NCI-H2081 treated with DMSO at 0.1 percent for 48 hours (cell line): ENCODE results near the gene UQCRC1.
A peak's percentile ranks its signal among the peaks of the same experiment; 100 is the strongest.

Experiments used
- DNase-seq: peaks from one replicate; lab custom pipeline; 2025; lab: John Stamatoyannopoulos, UW

UQCRC1 gene

GRCh38 chr3:48633256-48633655, 23.8 kb upstream of the UQCRC1 start:
- no peak for DNase-seq

- DNase-seq: no peak
Measured at GRCh38 chr3:48631516-48632448, 22.3 kb upstream of the UQCRC1 start.

- no peak for DNase-seq
Measured at GRCh38 chr3:48630833-48631232, 21.4 kb upstream of the UQCRC1 start.

GRCh38 chr3:48630407-48630806, 21.0 kb upstream of the UQCRC1 start:
- no peak for DNase-seq

- no peak for DNase-seq
Measured at GRCh38 chr3:48629894-48630293, 20.4 kb upstream of the UQCRC1 start.

GRCh38 chr3:48628277-48629017, 19.0 kb upstream of the UQCRC1 start:
- no peak for DNase-seq

- DNase-seq: no peak
Measured at GRCh38 chr3:48625600-48625999, 16.2 kb upstream of the UQCRC1 start.

- no peak for DNase-seq
Measured at GRCh38 chr3:48624767-48625166, 15.3 kb upstream of the UQCRC1 start.

GRCh38 chr3:48623851-48624547, 14.6 kb upstream of the UQCRC1 start:
- peak; percentile 79 for DNase-seq

GRCh38 chr3:48621461-48621869, 12.0 kb upstream of the UQCRC1 start, which contains the start of gene TMEM89:
TMEM89 (minus strand) TSS chr3:48621769; CDS start chr3:48621756, 13 bp downstream.
- DNase-seq: no peak

GRCh38 chr3:48619541-48620524, 10.4 kb upstream of the UQCRC1 start:
- no peak for DNase-seq

- DNase-seq: no peak
Measured at GRCh38 chr3:48617559-48617958, 8.1 kb upstream of the UQCRC1 start.

GRCh38 chr3:48614044-48614443, 4.6 kb upstream of the UQCRC1 start:
- DNase-seq: no peak

GRCh38 chr3:48612309-48612708, 2.9 kb upstream of the UQCRC1 start:
- DNase-seq: no peak

GRCh38 chr3:48607519-48607918, 1.9 kb downstream of the UQCRC1 start:
- no peak for DNase-seq

- DNase-seq: no peak
Measured at GRCh38 chr3:48601622-48601994, 7.8 kb downstream of the UQCRC1 start.

GRCh38 chr3:48600711-48601621, 8.5 kb downstream of the UQCRC1 start:
- DNase-seq: no peak

- DNase-seq: no peak
Measured at GRCh38 chr3:48599509-48600285, 9.7 kb downstream of the UQCRC1 start.

GRCh38 chr3:48599077-48599501, 10.4 kb downstream of the UQCRC1 start:
- DNase-seq: no peak
